HepG2 (cell line): ENCODE data around the gene PDHX. TPM values are rescaled to one million over a fixed set of nuclear protein-coding genes. Genes with fewer than 3 reads are reported as not detected.

Source experiments
- ATAC-seq: fragments of 200-7000 bp; cut with Tn5 transposase; 3 replicates; pipeline ENCODE4 v1.9.1; 2020; ENCODE audit warnings: mild to moderate bottlenecking, moderate library complexity
- BruUV-seq: library from RNA; stranded (reverse); fragments of 400-500 nt; replicated peaks from 2 replicates; lab custom pipeline; 2021; lab: Mats Ljungman, UMichigan
- CTCF ChIA-PET: fragments of 300-600 bp; formaldehyde crosslinking; extraction: SDS; loops from one replicate; lab custom pipeline; 2021; ENCODE audit warnings: low total read pairs, inconsistent platforms, low intra/inter-chr PET ratio; lab: Yijun Ruan, JAX
- POLR2A ChIA-PET: fragments of 350-600 bp; sonication (Branson Sonifier 250); formaldehyde crosslinking; loops from one replicate; lab custom pipeline; 2020; ENCODE audit warnings: antibody characterized with exemption, inconsistent platforms; lab: Yijun Ruan, JAX
- DNase-seq: peaks from one replicate; pipeline ENCODE4 v3.0.0-alpha.2; 2015; ENCODE audit warnings: low spot score
- FAIRE-seq: peaks from 3 replicates; lab custom pipeline; 2011; peaks lifted over from hg19 to GRCh38; lab: Jason Lieb, UNC
- H2AFZ ChIP-seq: one replicate; pipeline ENCODE4 v1.6.1; 2011; ENCODE audit warnings: low read length, inconsistent platforms
- H3K27ac ChIP-seq: fragments of 300-600 bp; 3 replicates; pipeline ENCODE4 v1.8.0; 2011; ENCODE audit warnings: mixed run types, mild to moderate bottlenecking, mixed read lengths, low read length, inconsistent platforms; ENCODE audit not compliant: insufficient read depth; ENCODE audit errors: extremely low read length
- H3K27me3 ChIP-seq, 2 experiments: fragments of 200-600 bp in 1 of 2; 2 replicates in 1 of 2; 3 replicates in 1 of 2; pipeline versions ENCODE4 v1.6.0 to v1.8.0; 2011; ENCODE audit warnings: low read length in 2 of 2, mild to moderate bottlenecking in 2 of 2, moderate library complexity in 2 of 2, inconsistent platforms in 1 of 2; ENCODE audit not compliant: insufficient read depth in 2 of 2, control insufficient read depth in 1 of 2
- H3K36me3 ChIP-seq, 2 experiments: fragments of 200-600 bp in 1 of 2; replicated peaks in 1 of 2; 2 replicates in 1 of 2; 3 replicates in 1 of 2; pipeline versions ENCODE4 v1.5.1 to v1.8.0; 2011; ENCODE audit warnings: low read length in 2 of 2, inconsistent platforms in 1 of 2; ENCODE audit not compliant: insufficient read depth in 2 of 2, control insufficient read depth in 1 of 2
- H3K4me1 ChIP-seq: 2 replicates; pipeline ENCODE4 v1.5.1; 2012; ENCODE audit warnings: low read length, inconsistent platforms; ENCODE audit not compliant: insufficient read depth
- H3K4me2 ChIP-seq: 2 replicates; pipeline ENCODE4 v1.6.0; 2011; ENCODE audit warnings: low read depth, low read length, inconsistent platforms
- H3K4me3 ChIP-seq, 3 experiments: fragments of 200-600 bp in 1 of 3; sonication (generic), shearing (Covaris generic) in 1 of 3; replicated peaks in 1 of 3; 2 replicates each; pipeline ENCODE4 v1.5.1; 2011 to 2016; ENCODE audit warnings: low read length in 3 of 3, inconsistent platforms in 2 of 3, low read depth in 2 of 3, mild to moderate bottlenecking in 2 of 3, control low read depth in 1 of 3, mixed read lengths in 1 of 3; ENCODE audit not compliant: insufficient read depth in 1 of 3
- H3K79me2 ChIP-seq: one replicate; pipeline ENCODE4 v1.6.1; 2011; ENCODE audit warnings: low read length, inconsistent platforms; ENCODE audit not compliant: insufficient read depth
- H3K9ac ChIP-seq: 2 replicates; pipeline ENCODE4 v1.6.0; 2011; ENCODE audit warnings: mild to moderate bottlenecking, low read depth, low read length, inconsistent platforms; ENCODE audit not compliant: insufficient read depth
- H3K9me3 ChIP-seq: 2 replicates; pipeline ENCODE4 v1.5.1; 2012; ENCODE audit warnings: mild to moderate bottlenecking, low read length
- H4K20me1 ChIP-seq: 2 replicates; pipeline ENCODE4 v1.6.0; 2011; ENCODE audit warnings: inconsistent platforms, mild to moderate bottlenecking, low read length, moderate library complexity; ENCODE audit not compliant: insufficient read depth
- ATF1 ChIP-seq: IDR thresholded peaks from 2 replicates; pipeline ENCODE4 v1.6.1; 2016; ENCODE audit warnings: mild to moderate bottlenecking, control low read depth
- GATAD1 ChIP-seq: IDR thresholded peaks from 2 replicates; pipeline ENCODE4 v1.6.1; 2016; ENCODE audit warnings: missing genetic modification reagents, missing compliant biosample characterization
- HNRNPUL1 ChIP-seq: fragments of 200-400 bp; formaldehyde crosslinking; IDR thresholded peaks from 2 replicates; pipeline ENCODE4 v1.6.1; 2017; ENCODE audit warnings: low read depth, mild to moderate bottlenecking, low read length, moderate library complexity
- IRF1 ChIP-seq: sonication (generic); formaldehyde crosslinking; IDR thresholded peaks from 2 replicates; pipeline ENCODE4 v1.4.0; 2020; ENCODE audit warnings: low read depth, mild to moderate bottlenecking, missing genetic modification reagents
- KAT7 ChIP-seq: IDR thresholded peaks from 2 replicates; pipeline ENCODE4 v1.6.1; 2018; ENCODE audit warnings: borderline replicate concordance, missing compliant biosample characterization
- NCOA2 ChIP-seq: sonication (generic); formaldehyde crosslinking; IDR thresholded peaks from 2 replicates; pipeline ENCODE4 v1.8.0; 2022; ENCODE audit warnings: inconsistent platforms
- PHF20 ChIP-seq: sonication (generic); formaldehyde crosslinking; IDR thresholded peaks from 2 replicates; pipeline ENCODE4 v1.5.0; 2020; ENCODE audit warnings: mild to moderate bottlenecking, missing genetic modification reagents
- RBAK ChIP-seq: sonication (generic); formaldehyde crosslinking; IDR thresholded peaks from 2 replicates; pipeline ENCODE4 v1.5.1; 2020; ENCODE audit warnings: mild to moderate bottlenecking, missing genetic modification reagents
- RBM39 ChIP-seq: fragments of 200-400 bp; formaldehyde crosslinking; IDR thresholded peaks from one replicate; pipeline ENCODE4 v1.6.1; 2018; ENCODE audit warnings: antibody characterized with exemption, mild to moderate bottlenecking, low read depth, low read length; ENCODE audit not compliant: poor library complexity, severe bottlenecking
- SIN3A ChIP-seq: IDR thresholded peaks from 2 replicates; pipeline ENCODE4 v1.6.1; 2011; ENCODE audit warnings: low read depth, mild to moderate bottlenecking, control low read depth, low read length, borderline replicate concordance
- SKI ChIP-seq: fragments of 450-650 bp; IDR thresholded peaks from one replicate; pipeline ENCODE4 v1.6.1; 2018; ENCODE audit warnings: mild to moderate bottlenecking; ENCODE audit not compliant: partially characterized antibody
- ZFP62 ChIP-seq: sonication (generic); formaldehyde crosslinking; IDR thresholded peaks from 2 replicates; pipeline ENCODE4 v1.4.0; 2020; ENCODE audit warnings: missing genetic modification reagents
- ZFYVE20 ChIP-seq: sonication (generic); formaldehyde crosslinking; IDR thresholded peaks from 2 replicates; pipeline ENCODE4 v1.8.0; 2023; ENCODE audit warnings: low read depth, mild to moderate bottlenecking, moderate library complexity, missing genetic modification reagents, borderline replicate concordance
- ZKSCAN8 ChIP-seq: IDR thresholded peaks from 2 replicates; pipeline ENCODE4 v1.6.1; 2016; ENCODE audit warnings: borderline replicate concordance, missing genetic modification reagents, missing compliant biosample characterization
- ZNF101 ChIP-seq: sonication (generic); formaldehyde crosslinking; IDR thresholded peaks from 2 replicates; pipeline ENCODE4 v1.4.0; 2020; ENCODE audit warnings: mild to moderate bottlenecking, low read depth, missing genetic modification reagents, borderline replicate concordance
- ZNF20 ChIP-seq: sonication (generic); formaldehyde crosslinking; IDR thresholded peaks from 2 replicates; pipeline ENCODE4 v1.4.0; 2020; ENCODE audit warnings: mild to moderate bottlenecking, moderate library complexity, missing genetic modification reagents
- ZNF260 ChIP-seq: sonication (generic); formaldehyde crosslinking; IDR thresholded peaks from 2 replicates; pipeline ENCODE4 v1.4.0; 2020; ENCODE audit warnings: missing genetic modification reagents, low read depth, mild to moderate bottlenecking, borderline replicate concordance
- ZNF503 ChIP-seq: sonication (generic); formaldehyde crosslinking; IDR thresholded peaks from 2 replicates; pipeline ENCODE4 v1.4.0; 2020; ENCODE audit warnings: missing genetic modification reagents
- ZNF891 ChIP-seq: sonication (generic); formaldehyde crosslinking; IDR thresholded peaks from 2 replicates; pipeline ENCODE4 v1.5.0; 2020; ENCODE audit warnings: mild to moderate bottlenecking, missing genetic modification reagents
- WGBS: methylation state at CpG from one replicate; pipeline ENCODE4 v1.1.6; 2017; ENCODE audit warnings: low lambda C conversion rate; 5-methylcytosine and 5-hydroxymethylcytosine counted together
- in situ Hi-C: cut with HindIII; loops from 2 replicates; pipeline ENCODE4 v1.10.0; 2017; ENCODE audit warnings: low pct_unique_long_range_greater_than_20kb; ENCODE audit not compliant: extremely low pct_ligation_motif_present
- intact Hi-C: fragments of 100-400 bp; cut with micrococcal nuclease; formaldehyde crosslinking; loops from one replicate; pipeline ENCODE4 v1.10.0; 2022; ENCODE audit not compliant: unreplicated experiment
- polyA plus RNA-seq, 8 experiments: library from polyadenylated mRNA; depleted of rRNA in 3 of 8; stranded (reverse) in 7 of 8; unstranded in 1 of 8; fragments of >200 nt; fragmentation: Illumina TruSeq in 4 of 8; extraction: Trizol in 4 of 8; gene quantifications; 2 replicates each; pipeline versions ENCODE4 v1.2.1 to v1.2.3, GENCODE V29; 2011 to 2016; ENCODE audit warnings: low read depth in 4 of 8, missing spikeins in 1 of 8, mixed read lengths in 1 of 8; ENCODE audit not compliant: insufficient read depth in 1 of 8
- total RNA-seq, 5 experiments: library from RNA; depleted of rRNA; stranded (reverse); fragments of >200 nt; fragmentation: Illumina TruSeq; extraction: Trizol; gene quantifications; 2 replicates each; pipeline ENCODE4 v1.2.3, GENCODE V29; 2016; ENCODE audit warnings: low read depth in 1 of 5

PDHX gene
- total and polyA plus RNA-seq, 2 of the 13 experiments (the other 11 are each of a cell fraction or from before 2014, with no cell fraction given), result 41.0 to 73.8 TPM

- no peak for DNase-seq
- Histone ChIP-seq H3K27me3 (no peaks in the 10 kb centered on the region), H3K4me3 (no peak overlapping the region), H4K20me1 (no peaks in the 10 kb centered on the region), H2AFZ (no peak overlapping the region), H3K27ac (no peak overlapping the region), H3K36me3 (no peaks in the 10 kb centered on the region), H3K4me2 (no peak overlapping the region), H3K9ac (no peak overlapping the region), H3K79me2 (no peaks in the 10 kb centered on the region), H3K9me3 (no peaks in the 10 kb centered on the region), H3K4me1 (no peaks in the 10 kb centered on the region)
- CTCF ChIA-PET, result no interaction called here
- intact Hi-C loops, result no loop called here
- WGBS, result 0% methylated on average over 1 of the region's 1 CpG
- TF ChIP-seq HNRNPUL1, result no peak
- TF ChIP-seq ZNF260, result no peak
- TF ChIP-seq SIN3A, result no peak
- TF ChIP-seq IRF1 (CRISPR knock-in tag), result no peak
- no peak for TF ChIP-seq RBAK
- no peak for TF ChIP-seq PHF20 (CRISPR knock-in tag)
- no peak for TF ChIP-seq ZNF503 (CRISPR knock-in tag)
- TF ChIP-seq NCOA2 (CRISPR knock-in tag), result no peak
- no peak for TF ChIP-seq ZFYVE20 (CRISPR knock-in tag)
- TF ChIP-seq GATAD1 (CRISPR knock-in tag), result no peak
- TF ChIP-seq SKI, result no peak
- no peak for TF ChIP-seq KAT7 (CRISPR knock-in tag)
- TF ChIP-seq ZNF891 (CRISPR knock-in tag), result no peak
- TF ChIP-seq ZNF20, result no peak
- TF ChIP-seq ZKSCAN8 (CRISPR knock-in tag), result no peak
- no peak for TF ChIP-seq ZFP62 (CRISPR knock-in tag)
- no peak for TF ChIP-seq ZNF101 (CRISPR knock-in tag)
- no peak for TF ChIP-seq RBM39
- TF ChIP-seq ATF1 (CRISPR knock-in tag), result no peak
- BruUV-seq, result no TSS peak
- in situ Hi-C loops, result no loop called here
- FAIRE-seq, result no peak
- no peak for ATAC-seq
- POLR2A ChIA-PET, result no interaction called here
These were observed 86.8 kb downstream of the PDHX start for GRCh38 chr11:35003186-35003585.
